Frontal cortex (tissue), 4 donors: ENCODE data around the gene SEZ6L. TPM values are rescaled to one million over a fixed set of nuclear protein-coding genes. Genes with fewer than 3 reads are reported as not detected.

ENCODE experiments used
- DNase-seq, 2 donors: peaks; one replicate each; pipeline ENCODE4 v3.0.0; 2012; ENCODE audit warnings: low spot score in 2 of 2
- FAIRE-seq: peaks from 2 replicates; lab custom pipeline; 2012; peaks lifted over from hg19 to GRCh38; lab: Jason Lieb, UNC
- total RNA-seq: library from RNA; depleted of rRNA; stranded (reverse); fragments of >200 nt; gene quantifications from one replicate; pipeline ENCODE4 v1.2.3, GENCODE V29; 2014
- donor health status: control.
- donor health status: control.
- donor health status: control.

SEZ6L gene
- total RNA-seq, 1 donor from 2014 or later, result 51.8 TPM

- DNase-seq (peak in 1 of 2 donors; percentile 5), FAIRE-seq (no peak)
Measured at GRCh38 chr22:26364066-26365015, 195.1 kb downstream of the SEZ6L start.

- FAIRE-seq (no peak), DNase-seq (no peak)
Measured at GRCh38 chr22:26367402-26368245, 198.4 kb downstream of the SEZ6L start.

DNA sequence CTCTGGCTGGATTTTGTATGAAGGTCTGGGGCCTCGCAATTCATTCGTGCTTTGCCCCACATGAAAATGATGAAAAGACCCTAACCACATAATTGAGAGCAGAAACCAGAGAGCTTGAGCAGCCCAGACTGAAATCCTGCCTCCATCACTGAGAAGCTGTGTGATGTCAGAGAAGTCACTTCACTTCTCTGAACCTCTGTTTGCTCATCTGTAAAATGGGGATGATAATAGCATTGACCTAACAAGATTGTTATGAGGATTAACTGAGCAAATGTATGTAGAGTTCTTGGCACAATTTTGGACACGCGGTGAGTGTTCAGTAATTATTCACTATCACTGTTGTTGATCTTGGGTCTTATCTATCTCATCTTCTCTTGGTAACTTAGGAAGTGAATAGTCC, 203.6 kb downstream of the SEZ6L start:
- DNase-seq, result no peak
- FAIRE-seq, result no peak

DNA sequence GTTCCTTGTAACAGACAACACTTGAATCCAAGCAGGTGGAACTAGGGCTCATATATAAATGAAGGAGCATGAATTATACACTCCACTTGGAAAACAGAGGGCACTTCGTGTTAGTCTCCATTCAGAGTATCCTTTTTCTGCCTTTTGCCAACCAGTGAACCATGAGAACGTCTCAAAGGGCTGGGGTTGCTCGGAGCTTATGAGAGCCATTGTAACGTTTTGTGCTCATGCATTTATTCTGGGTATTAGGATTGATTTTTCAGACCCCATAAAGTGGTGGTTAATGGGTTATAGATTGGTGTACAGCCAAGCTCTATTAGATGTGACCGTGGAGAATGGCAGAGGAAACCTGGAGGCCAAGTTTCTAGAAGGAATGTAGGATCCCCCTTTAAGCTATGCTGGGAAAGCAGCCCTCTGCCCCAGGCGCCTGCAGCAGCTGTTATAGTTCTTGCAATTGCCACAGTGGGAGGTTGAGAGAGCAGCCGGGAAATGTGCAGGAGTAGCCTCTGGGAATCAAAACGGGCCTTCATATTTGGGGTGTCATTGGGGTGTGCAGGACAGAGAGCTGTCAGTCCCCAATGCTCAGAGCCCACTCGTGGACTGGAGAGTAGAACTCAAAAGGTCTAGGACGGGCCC, 205.2 kb downstream of the SEZ6L start:
- no peak for FAIRE-seq

GRCh38 chr22:26377170-26377830, 208.0 kb downstream of the SEZ6L start:
- DNase-seq, result no peak
- no peak for FAIRE-seq

More for the DNA sequence above, 205.2 kb downstream of the SEZ6L start:
- DNase-seq, result no peak

DNA sequence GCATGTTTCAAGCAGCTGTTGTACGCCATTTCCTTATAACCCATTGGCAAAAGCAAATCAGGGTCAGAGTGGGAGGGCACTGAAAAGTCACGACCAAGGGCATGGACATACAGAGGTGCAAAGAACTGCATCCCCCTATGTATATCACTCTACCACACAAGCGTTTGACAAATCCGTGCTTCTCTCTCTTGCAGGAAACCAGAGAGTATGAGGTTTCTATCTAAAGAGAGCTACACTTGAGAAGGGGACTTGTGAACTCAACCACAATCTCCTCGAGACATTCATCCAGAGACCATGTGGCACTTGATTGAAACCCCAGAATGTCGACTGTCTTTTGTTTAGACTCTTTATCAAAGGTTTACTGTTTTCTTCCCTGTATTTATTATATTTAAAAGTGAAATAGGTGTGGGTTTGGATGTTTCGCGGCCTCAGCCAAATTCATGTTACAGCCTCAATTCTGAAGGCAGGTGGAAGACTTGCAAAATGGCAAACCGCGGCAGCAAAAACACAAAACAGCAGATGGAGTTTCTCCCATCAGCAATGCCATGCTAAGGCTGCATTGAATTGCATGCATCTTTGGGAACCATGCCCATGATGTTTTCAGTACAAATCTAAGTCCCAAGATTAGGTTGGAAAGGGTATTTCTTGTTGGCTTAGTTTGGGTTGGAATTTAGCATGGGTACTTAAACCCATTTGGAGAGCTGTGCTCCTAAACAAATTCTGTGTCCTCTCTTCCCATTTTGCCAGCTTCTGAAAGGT, 211.0 kb downstream of the SEZ6L start:
- DNase-seq (no peak), FAIRE-seq (no peak)

- DNase-seq, result no peak
- FAIRE-seq, result no peak
Measured at GRCh38 chr22:26382782-26383181, 213.5 kb downstream of the SEZ6L start.

DNA sequence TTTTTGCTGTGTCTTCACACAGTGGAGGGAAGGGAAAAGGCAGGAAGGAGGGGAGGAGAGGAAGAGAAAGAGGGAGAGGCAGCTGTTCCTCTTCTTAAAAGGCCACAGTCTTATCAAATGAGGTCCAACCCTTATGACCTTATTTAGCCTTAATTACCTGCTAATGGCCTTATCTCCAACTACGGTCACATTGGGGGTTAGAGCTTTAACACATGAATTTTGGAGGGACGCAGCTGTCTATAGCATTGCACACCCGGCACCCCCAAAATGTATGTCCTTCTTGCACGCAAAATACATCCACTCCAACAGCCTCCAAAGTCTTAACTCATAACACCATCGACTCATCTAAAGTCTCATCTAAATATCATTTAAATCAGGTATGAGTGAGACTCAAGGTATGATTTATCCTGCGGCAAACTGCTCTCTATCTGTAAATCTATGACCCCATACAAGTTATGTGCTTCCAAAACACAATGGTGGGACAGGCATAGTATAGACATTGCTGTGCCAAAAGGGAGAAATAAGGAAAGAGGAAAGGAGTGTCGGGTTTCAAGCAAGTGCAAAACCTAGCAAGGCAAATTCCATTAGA, 214.8 kb downstream of the SEZ6L start:
- FAIRE-seq (no peak), DNase-seq (no peak)

GRCh38 chr22:26385164-26385563, 215.9 kb downstream of the SEZ6L start:
- DNase-seq, result no peak
- FAIRE-seq, result no peak

GRCh38 chr22:26389125-26389524, 219.9 kb downstream of the SEZ6L start:
- FAIRE-seq (peak; percentile 15), DNase-seq (no peak)

GRCh38 chr22:26391091-26391490, 221.8 kb downstream of the SEZ6L start:
- no peak for DNase-seq
- no peak for FAIRE-seq

DNA sequence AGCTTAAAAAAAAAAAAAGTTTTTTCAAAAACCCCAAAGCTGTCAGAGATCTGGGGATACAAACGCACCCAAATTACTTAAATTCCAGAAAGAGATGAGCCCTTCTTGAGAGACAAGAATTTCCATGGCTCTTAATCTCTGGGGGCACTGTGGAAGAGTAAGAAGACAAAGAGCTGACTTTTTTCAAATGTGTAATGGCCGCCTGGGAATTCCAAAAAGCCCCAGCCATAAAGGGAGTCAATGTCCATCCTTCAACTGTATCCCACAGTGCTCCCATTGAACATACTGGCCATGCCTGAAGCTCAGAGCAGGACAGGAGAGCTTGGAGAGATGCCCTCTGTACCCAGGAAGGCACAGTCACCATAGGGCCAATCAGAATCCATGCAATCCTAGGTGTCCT, 222.4 kb downstream of the SEZ6L start:
- no peak for DNase-seq
- FAIRE-seq, result no peak

DNA sequence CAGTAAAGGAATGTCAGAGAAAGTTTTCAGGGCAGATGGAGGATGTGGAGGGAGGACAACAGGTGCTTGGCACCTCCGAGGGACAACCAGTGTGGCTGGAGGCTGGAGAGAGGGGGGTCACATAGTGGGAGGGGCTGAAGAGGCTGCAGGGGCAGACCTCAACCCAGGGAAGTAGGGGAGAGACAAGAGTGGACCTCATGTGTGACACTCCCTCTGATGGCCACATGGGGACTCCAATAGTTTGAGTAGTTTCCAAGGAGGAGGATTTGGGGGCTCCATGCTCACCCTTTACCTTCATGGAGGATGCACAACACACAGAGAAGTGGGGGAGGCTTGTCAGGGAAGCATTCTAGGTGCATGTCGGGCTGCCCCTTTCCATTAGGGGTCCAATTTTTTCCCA, 224.7 kb downstream of the SEZ6L start:
- FAIRE-seq, result no peak
- no peak for DNase-seq

DNA sequence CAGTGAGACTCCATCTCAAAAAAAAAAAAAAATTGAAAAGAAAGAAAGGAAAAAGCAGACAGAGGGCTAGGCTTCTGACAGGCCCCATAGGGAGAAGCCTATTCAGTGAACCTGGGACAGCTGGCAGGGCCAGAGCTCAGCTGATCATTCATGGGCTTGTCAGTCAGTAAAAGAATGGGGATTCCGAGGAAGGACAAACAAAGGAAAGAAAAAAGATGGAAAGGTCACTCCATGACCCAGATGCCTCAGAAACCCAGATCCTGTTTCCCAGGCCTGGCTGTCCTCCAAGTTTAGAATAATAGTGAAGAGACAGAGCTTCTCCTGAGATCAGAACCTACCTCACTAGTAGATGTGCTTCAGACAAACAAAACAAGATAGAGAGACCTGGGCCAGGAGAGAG, 225.5 kb downstream of the SEZ6L start:
- no peak for DNase-seq
- no peak for FAIRE-seq

GRCh38 chr22:26395926-26396325, 226.7 kb downstream of the SEZ6L start:
- FAIRE-seq (no peak), DNase-seq (no peak)

DNA sequence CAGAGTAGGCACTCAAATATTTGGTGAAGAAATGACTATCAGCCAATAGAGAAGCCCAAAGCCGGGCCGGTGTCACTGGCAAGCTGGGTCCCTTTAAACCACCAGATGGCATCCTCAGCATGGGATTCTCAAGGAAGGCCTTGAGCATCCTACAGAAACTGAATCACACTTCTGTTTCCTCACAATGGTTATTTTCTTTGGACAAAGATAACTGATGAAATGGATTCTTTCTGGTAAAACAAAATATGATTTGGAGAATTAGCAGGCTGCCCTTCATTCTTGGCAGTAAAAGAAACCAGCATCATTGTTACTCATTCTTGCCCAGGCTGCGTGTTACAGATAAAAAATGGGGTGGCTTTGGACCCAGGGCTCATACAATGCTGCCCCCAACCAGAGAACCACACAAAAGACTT, 229.5 kb downstream of the SEZ6L start:
- FAIRE-seq, result no peak

DNA sequence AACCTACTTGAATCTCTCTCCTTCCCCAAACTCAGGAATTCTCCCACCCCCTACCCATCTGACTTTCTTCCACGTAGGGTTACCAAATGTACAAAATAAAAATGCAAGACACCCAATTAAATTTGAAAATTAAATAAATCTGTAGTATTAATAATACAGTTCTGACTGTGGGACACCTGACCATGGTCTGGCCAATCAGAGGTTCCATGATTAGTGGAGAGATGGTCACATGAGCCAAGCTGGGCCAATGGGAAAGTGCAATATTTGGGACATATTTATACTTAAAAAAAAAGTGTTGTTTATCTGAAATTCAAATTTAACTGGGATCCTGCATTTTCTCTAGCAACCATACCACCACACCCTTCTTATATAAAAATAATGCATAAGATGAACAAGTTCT, 230.0 kb downstream of the SEZ6L start:
- no peak for DNase-seq
- FAIRE-seq, result no peak

More for the DNA sequence above, 229.5 kb downstream of the SEZ6L start:
- peak; percentile 15 to 48 for DNase-seq

DNA sequence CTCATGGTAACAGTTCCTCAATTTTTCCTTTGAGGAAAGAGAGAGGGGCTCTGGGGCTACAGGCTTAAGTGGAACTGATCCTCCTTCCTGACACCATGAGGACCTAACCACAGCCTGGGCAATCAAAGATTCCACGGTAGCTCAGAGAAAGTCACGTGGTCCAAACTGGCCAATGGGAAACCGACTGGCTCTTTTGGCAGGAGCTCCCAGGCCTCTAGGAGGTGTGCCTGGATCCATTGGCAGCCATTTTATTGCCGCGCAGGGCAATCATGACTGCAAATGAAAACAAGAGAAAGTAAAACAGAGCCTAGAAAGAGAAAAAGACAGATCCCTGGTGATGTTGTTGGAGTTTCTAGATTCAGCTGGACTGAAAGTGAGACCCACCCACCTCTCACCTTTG, 232.5 kb downstream of the SEZ6L start:
- DNase-seq (no peak), FAIRE-seq (no peak)
